NCI-H2171 (cell line): ENCODE results near the gene CLDN20.
"Not testable (repeated sequence)": the region's sequence is repeated elsewhere in the genome, so short reads cannot be mapped to it uniquely, and the experiment has no call there.

Source experiments
- DNase-seq: peaks from one replicate; lab custom pipeline; 2025; lab: John Stamatoyannopoulos, UW

The CLDN20 gene

DNA sequence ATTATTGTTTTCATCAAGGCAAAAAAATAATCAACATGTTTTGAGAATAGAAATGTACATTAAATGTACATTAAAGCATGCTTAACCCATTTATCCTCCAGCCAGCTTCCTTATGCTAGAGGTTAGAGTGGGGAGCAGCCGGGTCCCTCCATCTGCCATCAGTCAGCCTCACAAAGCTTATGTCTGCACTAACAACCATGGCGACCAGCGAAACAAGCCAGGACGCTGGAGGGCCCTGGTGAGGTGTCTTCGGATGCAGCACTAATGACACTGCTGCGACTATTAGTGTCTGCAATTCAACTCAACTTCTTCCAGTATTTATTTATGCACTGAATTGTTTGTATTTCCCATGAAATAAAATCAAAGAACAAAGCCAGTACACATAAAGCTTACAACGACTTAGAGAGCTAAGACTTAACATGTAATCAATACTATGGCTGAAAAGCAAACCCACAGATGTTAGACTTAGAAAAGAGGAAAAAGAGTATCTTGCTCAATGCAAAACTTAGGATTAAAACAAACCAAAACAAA, 6.8 kb downstream of the CLDN20 start:
- DNase-seq = no peak

DNA sequence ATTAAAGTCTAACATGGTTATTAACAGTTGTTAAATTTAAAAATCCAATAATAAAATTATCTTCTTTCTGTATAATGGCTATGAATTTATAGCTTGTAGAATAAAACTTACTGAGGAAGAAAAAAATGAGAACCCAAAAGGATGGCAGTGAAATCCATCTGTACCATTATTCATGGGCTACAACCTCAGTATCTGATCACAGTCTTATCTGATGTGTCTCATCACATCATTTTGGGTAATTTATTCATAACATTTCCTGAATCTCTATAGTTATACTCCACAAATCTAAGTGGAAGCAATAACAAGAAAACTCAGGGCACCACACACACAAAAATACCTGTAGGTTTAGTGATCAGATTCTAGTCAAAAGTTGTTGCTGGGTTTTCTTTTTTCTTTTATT, 7.3 kb downstream of the CLDN20 start:
- DNase-seq = no peak

DNA sequence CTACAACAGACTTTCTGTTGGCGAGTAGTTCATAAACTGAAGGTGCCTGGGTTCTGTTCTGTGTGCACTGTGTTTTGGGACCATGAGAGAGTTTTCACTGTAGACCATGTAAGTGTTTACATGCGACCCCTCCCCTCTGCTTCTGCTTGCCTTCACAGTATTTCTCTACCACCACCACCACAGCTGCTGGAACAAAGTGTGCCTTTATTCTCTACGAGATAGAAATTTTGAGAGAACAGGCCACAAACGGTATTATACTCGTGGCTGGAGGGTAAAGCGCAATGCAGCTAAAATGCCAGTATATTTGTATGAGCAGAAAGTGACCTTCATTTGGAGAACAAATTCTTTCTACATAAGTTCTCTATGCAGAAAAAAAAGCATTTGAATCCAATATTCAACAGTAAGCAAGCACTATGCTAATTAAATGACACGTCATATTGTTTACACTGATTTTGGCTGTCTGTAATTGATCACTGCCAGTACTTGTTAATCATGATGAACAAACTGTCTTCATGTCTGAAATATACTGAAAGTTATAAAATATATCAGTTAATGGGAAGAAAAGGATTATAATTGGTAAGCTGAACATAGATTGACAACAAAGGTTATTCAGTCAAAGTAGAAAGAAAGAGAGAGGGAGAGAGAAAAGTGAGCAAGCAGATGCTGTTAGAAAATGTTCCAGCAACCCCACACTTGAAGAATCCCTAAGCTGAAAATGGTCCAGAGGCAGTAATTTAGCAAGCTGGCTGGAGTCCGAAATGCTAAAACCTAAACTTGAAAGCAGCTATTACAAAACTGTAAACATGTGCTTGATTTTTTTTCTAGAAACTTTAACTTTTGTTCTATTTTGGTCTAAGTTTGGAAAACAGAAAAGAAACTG, 8.8 kb downstream of the CLDN20 start:
- no peak for DNase-seq

DNA sequence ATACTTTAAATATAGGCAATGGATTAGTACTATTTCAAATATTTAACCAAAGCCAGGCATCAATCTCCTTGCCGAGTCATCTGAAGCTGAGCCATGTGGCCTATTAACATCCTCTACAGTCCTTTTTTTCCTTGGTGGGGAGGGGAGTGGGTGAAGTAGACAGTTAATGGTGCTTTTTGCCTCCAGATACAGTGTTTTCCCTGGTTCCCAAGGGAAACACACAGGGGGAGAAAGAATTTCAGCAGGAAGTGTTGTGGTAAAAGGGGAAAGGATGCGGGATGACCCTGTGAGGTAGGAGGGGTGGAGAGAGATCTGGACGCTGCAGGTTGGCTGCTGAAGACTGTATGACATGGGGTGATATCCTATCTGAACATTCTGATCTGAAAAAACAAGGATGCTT, 9.6 kb downstream of the CLDN20 start:
- DNase-seq = no peak

DNA sequence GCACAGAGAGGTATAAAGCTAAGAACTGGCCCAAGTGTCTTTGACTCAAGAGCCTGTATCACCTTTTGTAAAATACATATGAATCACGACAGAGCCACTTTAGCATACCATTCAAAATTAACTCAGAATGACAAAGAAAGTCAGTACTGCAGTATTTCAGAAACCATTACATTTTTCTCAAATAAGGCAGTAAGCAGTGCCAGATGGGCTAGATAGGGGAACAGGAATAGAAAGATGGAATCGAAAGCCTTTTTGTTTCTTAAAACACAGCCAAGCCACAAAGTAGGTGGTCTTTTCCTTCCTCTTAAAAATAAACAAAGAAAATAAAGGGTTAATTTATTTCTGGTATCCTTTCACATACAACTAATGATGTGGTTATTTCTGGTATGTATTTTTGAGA, 10.3 kb downstream of the CLDN20 start:
- DNase-seq = no peak

DNA sequence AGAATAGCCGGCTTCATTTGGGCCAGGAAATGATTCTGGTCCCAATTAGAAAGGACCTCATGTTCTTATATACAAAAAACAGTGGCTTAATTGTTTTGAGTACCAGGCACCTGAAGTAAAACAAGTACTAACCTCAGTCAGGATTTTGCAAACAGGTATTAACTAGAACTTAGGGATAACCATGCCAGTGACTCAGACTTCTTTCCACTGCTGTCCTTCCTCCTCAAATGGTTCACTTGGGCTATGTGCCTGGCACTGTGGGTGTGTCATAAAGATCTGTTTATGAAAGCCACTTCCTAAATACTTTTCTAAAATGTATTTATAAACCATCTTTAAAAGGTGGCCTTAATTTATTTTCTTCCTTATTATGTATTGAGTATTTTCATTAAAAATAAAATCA, 10.7 kb downstream of the CLDN20 start:
- no peak for DNase-seq

DNA sequence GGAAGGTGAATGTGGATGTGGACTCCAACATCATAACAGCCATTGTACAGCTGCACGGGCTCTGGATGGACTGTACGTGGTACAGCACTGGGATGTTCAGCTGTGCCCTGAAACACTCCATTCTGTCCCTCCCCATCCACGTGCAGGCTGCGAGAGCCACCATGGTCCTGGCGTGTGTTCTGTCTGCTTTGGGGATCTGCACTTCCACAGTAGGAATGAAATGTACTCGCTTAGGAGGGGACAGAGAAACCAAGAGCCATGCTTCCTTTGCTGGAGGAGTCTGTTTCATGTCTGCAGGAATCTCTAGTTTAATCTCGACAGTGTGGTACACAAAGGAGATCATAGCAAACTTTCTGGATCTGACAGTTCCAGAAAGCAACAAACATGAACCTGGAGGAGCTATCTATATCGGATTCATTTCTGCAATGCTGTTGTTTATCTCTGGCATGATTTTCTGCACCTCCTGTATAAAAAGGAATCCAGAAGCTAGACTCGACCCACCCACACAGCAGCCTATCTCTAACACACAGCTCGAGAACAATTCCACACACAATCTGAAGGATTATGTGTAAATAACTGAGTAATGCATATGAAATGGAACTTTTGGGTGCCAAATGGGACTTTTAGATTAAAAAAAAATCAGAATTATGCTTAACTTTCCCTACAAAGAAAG, 12.1 kb downstream of the CLDN20 start:
- DNase-seq = no peak

DNA sequence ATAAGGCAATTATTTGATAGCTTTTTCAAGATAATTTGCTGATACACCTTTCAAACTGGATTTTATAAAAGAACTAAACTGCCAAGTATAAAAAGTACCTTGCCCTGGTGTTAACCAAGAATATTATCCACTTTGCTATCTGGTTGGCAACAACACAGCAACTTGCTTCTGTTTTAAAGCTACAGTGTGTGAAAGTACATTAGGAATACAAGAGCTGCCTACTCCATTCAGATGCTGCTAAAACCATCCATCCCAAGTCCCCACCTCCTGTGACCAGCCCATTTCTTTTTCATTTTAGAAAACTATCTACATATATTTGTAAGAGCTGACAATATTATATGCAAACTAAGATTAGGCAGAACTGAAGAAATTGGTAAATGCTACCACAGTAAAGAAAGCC, 12.8 kb downstream of the CLDN20 start:
- DNase-seq = no peak

DNA sequence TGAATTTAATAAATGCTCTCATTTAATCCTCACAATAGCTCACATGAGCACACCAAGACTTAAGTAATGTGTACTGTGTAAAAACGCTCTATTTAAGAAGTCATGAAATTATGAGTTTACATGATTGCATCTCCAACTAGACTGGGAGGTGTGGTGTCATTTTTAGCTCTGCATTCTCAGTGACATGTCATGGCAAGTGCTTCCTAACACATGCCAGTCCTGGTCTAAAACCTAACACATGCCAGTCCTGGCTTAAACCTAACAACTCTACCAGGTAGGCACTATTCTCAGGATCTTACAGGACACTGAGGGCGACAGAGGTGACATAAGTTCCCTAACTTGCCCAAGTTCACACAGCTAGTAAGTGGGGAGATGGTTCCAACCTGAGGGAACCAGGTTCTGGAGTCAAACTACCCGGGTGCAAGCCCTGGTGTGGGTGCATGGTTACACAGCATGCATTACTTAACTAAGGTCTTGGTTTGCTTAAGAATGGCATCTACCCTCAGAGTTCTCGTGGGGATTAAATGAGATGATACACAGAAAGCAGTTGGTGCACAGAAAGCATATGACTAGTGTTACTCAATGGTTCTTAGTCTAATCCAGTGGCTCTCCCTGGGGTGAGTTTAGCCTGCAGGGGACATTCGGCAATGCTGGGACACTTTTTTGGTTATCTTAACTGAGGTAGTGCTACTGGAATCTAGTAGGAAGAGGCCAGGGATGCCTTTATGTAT, 14.7 kb downstream of the CLDN20 start:
- no peak for DNase-seq

DNA sequence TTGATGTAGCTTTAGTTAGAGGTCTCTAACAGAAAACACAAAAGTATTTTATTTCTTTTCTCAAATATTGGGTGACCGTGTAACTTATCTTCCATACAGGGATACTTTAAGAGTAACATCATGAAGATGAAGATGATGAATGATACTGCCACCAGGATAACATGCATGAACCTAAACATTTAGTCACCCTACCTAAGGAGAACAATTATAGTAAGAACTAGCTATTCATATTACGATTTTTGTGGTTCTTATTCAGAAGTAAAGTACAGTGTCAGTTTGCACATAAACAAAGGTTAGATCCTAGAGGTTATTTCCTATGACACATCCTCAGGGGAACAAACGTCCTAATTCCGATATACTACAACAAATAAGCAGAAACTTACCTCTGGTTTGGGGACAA, 21.0 kb downstream of the CLDN20 start:
- no peak for DNase-seq

DNA sequence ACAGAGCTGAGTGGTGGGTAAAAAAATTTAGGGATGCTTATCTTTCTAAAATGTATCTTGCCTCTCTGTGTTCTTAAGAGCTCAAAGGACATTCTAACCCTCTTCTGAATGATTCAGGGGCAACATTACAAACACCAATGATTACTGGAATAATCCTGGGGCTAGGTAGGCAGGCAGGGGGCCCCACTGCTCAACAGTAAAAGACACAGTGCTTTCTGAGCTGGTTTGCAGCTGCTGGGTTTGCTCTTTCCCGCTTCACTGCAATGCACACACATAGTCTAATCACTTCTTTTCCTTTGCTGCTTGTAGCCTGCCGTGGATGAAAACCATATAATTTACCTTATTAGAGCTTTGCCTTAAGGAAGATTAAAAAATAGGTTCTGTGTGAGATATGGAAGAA, 23.9 kb downstream of the CLDN20 start:
- no peak for DNase-seq

DNA sequence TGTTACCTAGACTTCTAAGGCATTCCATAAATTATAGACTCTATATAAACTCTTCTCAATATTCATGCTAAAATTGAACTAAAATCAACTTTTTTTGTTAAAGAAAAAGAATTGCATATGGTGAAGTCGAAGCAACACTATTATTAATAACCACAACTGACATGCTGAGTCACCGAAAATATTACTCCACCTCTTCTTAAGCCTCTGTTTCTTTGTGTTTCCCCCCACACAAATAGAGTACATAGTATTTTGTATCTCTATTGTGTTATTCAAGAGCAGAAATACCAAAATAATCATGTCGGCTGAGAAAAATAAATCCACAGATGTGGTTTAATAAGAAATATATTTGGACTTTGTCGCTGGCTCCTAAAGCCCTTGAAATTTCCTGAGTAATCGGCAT, 26.7 kb downstream of the CLDN20 start:
- DNase-seq = no peak

DNA sequence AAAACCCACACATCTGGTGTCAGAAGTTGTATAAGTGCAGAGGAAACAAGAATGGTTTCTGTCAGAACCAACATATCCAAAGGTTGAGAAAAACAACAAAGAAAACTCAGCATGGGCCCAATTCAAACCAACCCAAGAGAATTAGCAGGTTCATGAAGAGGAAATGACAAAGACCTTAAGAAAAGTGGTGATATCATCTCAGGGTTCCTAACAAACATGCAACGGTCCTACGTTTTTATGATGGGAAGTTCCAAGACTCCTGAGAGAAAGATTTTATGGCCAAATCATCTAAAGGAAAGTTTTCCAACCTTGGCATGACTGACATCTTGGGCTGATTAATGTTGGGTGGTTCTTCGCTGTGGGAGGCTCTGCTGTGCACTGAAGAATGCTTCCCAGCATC, 27.5 kb downstream of the CLDN20 start:
- no peak for DNase-seq

DNA sequence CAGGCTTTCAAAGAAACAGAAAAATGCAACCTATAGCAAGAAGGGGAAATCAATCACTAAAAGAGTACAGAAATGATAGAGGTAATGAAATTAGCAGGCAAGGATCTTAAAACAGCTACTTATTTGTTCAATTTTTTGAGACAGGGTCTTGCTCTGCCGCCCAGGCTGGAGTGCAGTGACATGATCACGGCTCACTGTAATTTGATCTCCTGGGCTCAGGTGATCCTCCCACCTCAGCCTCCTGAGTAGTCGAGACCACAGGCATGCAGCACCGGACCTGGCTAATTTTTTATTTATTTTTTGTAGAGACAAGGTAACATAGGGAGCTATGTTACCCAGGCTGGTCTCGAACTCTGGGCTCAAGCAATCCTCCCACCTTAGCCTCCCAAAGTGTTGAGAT, 28.9 kb downstream of the CLDN20 start:
- DNase-seq = no peak

DNA sequence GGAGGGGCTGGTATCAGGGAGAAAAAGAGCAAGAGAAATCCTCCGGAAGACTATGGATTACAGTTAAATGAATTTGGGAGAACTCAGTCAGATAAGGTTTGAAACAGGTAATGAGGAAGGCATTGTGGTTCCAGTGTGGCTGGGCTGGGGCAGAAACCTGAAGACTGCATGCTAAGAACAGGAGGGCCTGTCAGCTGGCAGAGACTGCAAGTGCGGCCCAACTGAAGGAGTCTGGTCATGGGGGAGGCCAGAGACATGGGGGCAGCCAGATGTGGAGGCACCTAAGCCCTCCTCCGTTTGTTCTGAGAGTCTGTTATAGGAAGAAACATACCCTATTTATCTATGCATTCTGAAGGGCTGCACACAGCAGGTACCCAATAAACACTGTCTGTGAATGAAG, 33.9 kb downstream of the CLDN20 start:
- DNase-seq = no peak

DNA sequence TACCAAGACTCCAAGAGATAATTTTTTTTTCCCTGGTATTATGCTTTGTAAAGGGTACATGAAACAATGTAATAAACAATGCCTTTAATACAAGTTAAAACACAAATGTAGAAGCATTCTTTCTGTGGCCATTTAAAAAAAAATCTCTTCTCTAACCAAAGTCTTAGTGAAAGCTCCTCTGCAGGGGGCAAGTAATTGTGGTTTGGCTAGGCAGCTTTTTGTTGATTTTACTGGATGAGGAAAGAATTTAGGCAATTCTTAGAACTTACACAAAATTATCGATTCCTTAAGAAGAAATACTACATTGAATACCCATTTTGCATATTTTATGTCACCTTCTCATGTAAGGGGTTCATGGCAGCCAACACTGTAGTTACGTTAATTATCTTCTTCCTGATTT, 38.1 kb downstream of the CLDN20 start:
- DNase-seq = no peak

DNA sequence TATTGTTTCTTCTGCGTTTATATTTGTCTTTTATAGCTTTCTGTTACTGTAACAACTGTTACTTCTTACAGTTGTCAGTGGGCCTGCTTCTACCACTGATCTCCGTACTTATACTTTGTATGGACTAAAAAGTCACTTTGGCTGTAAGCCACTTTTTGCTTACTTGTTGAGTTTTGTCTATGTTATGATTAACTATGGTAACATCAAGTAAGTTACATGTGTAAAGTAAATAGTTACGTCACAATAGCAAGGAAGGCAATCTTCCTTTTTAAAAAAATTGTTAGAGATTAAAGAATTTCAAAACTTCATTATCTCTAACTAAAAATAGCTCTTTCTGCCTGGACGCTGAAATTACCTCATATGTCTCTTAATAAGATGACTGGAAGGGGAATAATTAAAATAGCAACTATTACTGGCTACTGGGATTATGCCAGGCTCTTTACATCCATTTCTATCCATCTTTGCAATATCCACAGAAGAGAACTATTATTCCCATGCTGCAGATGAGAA, 39.6 kb downstream of the CLDN20 start:
- DNase-seq = no peak

DNA sequence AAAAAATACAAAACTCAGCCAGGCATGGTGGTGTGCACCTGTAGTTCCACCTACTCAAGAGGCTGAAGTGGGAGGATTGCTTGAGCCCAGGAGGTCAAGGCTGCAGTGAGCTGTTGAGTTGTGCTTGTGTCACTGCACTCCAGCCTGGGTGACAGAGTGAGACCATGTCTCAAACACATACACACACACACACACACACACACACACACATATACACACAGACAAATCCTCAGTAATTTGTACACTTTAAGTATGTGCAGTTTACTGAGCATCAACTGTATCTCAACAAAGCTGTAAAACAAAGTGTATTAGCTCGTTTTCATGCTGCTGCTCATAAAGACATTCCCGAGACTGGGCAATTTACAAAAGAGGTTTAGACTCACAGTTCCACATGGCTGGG, 43.1 kb downstream of the CLDN20 start:
- DNase-seq = no peak

DNA sequence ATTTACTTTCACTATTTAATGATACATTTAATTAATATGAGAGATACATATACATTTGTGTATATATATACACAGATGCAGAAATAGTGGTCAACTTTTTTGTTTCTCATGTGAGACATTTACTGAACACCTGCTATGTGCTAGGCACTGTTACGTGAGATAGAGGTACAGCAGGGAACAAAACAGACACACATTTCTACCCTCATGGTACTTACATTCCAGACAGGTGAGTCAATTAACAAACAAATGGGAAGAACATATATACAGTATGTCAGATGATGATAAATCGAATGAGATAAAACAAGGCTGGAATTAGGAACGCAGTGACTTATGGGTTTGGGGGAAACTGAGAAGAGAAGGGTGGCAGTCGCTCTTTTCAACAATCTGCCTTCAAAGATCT, 45.3 kb downstream of the CLDN20 start:
- DNase-seq = no peak

DNA sequence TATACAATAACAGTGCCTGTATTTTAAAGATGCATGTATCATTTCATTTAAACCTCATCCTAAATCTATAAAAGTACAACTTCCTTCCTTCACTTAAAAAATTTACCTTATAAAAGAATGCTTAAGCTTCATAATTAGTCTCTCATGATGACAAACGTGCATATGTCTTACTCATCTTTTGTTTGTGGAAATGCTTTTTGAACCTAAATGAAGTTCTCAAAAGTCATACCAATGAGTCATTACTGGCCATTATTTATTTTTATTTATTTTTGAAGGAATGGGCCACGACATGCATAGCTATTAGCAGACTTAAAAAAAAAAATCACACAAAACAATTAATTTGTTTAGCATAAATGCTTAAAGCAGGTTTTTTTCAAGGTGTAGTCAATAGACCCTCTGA, 46.8 kb downstream of the CLDN20 start:
- DNase-seq = no peak

DNA sequence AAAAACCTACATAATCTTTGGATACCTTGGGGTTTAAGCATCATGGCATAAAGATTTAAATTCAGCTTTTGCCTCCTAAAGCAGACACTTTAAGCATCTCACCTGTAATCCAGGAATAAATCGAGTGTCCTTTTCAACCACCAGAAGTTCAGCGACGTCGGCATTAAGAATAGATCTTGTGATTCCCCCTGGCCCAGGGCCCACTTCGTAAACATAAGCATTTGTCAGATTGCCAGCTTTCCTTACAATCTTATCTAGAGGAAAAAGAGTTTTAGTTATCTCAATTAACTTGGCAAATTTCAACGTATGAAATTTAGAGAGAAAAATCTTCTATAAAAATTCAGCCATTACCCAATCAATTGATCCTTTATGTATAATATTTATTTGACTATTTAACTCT, 47.3 kb downstream of the CLDN20 start:
- DNase-seq = no peak

DNA sequence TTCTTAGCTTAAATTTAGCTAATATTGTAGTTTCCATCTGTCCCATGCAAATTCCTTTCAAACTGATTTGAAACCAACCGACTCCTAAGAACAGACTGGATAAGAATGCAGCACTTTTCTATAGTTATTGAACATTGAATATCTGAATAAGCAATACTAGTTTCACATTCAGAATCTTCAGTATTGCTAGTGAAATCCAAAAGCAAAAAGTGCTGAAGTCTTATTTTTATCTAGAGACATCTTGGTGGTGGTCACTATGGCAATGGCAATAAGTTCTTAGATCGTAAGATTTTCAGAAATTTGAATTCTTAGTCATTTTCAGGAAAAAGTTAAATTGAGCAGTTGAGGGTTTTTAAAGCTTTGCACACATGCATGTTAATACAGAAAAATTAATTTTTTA, 47.8 kb downstream of the CLDN20 start:
- DNase-seq = no peak

DNA sequence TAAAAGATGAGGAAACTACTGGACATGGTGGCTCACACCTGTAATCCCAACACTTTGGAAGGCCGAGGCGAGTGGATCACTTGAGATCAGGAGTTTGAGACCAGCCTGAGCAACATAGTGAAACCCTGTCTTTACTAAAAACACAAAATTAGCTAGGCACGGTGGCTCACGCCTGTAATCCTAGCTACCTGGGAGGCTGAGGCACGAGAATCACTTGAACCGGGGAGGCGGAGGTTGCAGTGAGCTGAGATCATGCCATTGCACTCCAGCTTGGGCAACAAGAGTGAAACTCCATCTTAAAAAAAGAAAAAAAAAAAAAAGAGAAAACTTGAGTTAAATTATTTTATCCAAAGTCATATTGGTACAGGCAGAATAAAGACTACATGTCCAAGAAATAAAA, 49.1 kb downstream of the CLDN20 start:
- DNase-seq = not testable (repeated sequence)
